DND-41 (cell line): ENCODE data around the gene EDC3.

Experiments
- ATAC-seq: fragments of 200-7000 bp; cut with Tn5 transposase; 3 replicates; pipeline ENCODE4 v1.9.1; 2021; ENCODE audit warnings: low read depth; ENCODE audit not compliant: insufficient read depth
- DNase-seq: peaks from one replicate; pipeline ENCODE4 v3.0.0-alpha.2; 2020
- H2AFZ ChIP-seq: 2 replicates; pipeline ENCODE4 v1.6.0; 2012; ENCODE audit warnings: low read depth, low read length
- H3K27ac ChIP-seq: 2 replicates; pipeline ENCODE4 v1.5.1; 2012; ENCODE audit warnings: low read length, inconsistent platforms
- H3K27me3 ChIP-seq: fragments of 200-600 bp; sonication (generic); 2 replicates; pipeline ENCODE4 v1.6.0; 2012; ENCODE audit warnings: low read length, mild to moderate bottlenecking, inconsistent platforms; ENCODE audit not compliant: insufficient read depth, poor library complexity
- H3K36me3 ChIP-seq: 2 replicates; pipeline ENCODE4 v1.5.1; 2012; ENCODE audit warnings: low read length, inconsistent platforms; ENCODE audit not compliant: insufficient read depth
- H3K4me1 ChIP-seq: 2 replicates; pipeline ENCODE4 v1.5.1; 2012; ENCODE audit warnings: mild to moderate bottlenecking, low read length; ENCODE audit not compliant: insufficient read depth
- H3K4me2 ChIP-seq: 2 replicates; pipeline ENCODE4 v1.6.0; 2012; ENCODE audit warnings: mild to moderate bottlenecking, moderate library complexity, low read length, inconsistent platforms; ENCODE audit not compliant: insufficient read depth
- H3K4me3 ChIP-seq, 2 experiments: fragments of 200-600 bp in 1 of 2; shearing (Covaris generic) in 1 of 2; 2 replicates each; pipeline ENCODE4 v1.5.1; 2012 to 2016; ENCODE audit warnings: inconsistent platforms in 2 of 2, low read length in 2 of 2, mild to moderate bottlenecking in 2 of 2, low read depth in 1 of 2, moderate library complexity in 1 of 2
- H3K79me2 ChIP-seq: 2 replicates; pipeline ENCODE4 v1.6.0; 2012; ENCODE audit warnings: low read length, inconsistent platforms; ENCODE audit not compliant: insufficient read depth
- H3K9ac ChIP-seq: 2 replicates; pipeline ENCODE4 v1.6.0; 2012; ENCODE audit warnings: low read depth, mild to moderate bottlenecking, inconsistent platforms, low read length, moderate library complexity
- H3K9me3 ChIP-seq: 2 replicates; pipeline ENCODE4 v1.5.1; 2012; ENCODE audit warnings: low read length, moderate library complexity, mild to moderate bottlenecking, inconsistent platforms; ENCODE audit not compliant: insufficient read depth, severe bottlenecking
- H4K20me1 ChIP-seq: 2 replicates; pipeline ENCODE4 v1.6.0; 2012; ENCODE audit warnings: low read length; ENCODE audit not compliant: insufficient read depth
- EZH2 ChIP-seq: IDR thresholded peaks from 3 replicates; pipeline ENCODE4 v1.6.1; 2012; ENCODE audit warnings: borderline replicate concordance, low read depth, mild to moderate bottlenecking, moderate library complexity, low read length, inconsistent platforms; ENCODE audit not compliant: severe bottlenecking
- TF ChIP-seq, protein P1 (sequence below): IDR thresholded peaks from 2 replicates; pipeline ENCODE4 v1.5.1; 2012; ENCODE audit warnings: borderline replicate concordance, low read length, moderate library complexity, mild to moderate bottlenecking; ENCODE audit not compliant: poor library complexity, severe bottlenecking; ENCODE audit errors: extremely low read depth

Gene EDC3

DNA sequence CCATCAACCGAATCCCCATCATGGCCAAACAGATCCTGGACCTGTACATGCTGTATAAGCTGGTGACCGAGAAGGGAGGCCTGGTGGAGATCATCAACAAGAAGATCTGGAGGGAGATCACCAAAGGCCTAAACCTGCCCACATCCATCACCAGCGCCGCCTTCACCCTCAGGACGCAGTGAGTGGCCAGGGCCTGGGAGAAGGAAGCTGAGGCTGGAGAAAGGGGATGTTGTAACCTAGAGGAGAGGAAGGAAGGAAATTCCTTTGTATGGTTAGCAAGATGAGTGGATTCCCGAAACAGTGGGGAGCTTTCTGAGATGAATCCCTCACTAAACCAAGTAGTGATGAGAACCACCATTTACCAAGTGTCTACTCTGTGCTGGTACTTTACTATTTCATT, 106.0 kb downstream of the EDC3 start:
- no peak for TF ChIP-seq EZH2
- H3K4me2 ChIP-seq = no peak overlapping the region
- no peaks in the 10 kb centered on the region; the same call in 1 of the 2 replicates for H4K20me1 ChIP-seq
- no peak overlapping the region for H3K27ac ChIP-seq
- H3K36me3 ChIP-seq = peaks cover 30% of the 10 kb centered on the region
- H3K27me3 ChIP-seq = no peaks in the 10 kb centered on the region
- no peaks in the 10 kb centered on the region for H3K4me1 ChIP-seq
- H3K79me2 ChIP-seq = no peaks in the 10 kb centered on the region
- DNase-seq (no peak), ATAC-seq (no peak)
- H3K9ac ChIP-seq = no peak overlapping the region
- H3K9me3 ChIP-seq = no peaks in the 10 kb centered on the region
- H2AFZ ChIP-seq = no peak overlapping the region
- H3K4me3 ChIP-seq = no peak overlapping the region

GRCh38 chr15:74585857-74586256, 110.0 kb downstream of the EDC3 start:
- no peak for TF ChIP-seq EZH2
- TF ChIP-seq, protein P1, sequence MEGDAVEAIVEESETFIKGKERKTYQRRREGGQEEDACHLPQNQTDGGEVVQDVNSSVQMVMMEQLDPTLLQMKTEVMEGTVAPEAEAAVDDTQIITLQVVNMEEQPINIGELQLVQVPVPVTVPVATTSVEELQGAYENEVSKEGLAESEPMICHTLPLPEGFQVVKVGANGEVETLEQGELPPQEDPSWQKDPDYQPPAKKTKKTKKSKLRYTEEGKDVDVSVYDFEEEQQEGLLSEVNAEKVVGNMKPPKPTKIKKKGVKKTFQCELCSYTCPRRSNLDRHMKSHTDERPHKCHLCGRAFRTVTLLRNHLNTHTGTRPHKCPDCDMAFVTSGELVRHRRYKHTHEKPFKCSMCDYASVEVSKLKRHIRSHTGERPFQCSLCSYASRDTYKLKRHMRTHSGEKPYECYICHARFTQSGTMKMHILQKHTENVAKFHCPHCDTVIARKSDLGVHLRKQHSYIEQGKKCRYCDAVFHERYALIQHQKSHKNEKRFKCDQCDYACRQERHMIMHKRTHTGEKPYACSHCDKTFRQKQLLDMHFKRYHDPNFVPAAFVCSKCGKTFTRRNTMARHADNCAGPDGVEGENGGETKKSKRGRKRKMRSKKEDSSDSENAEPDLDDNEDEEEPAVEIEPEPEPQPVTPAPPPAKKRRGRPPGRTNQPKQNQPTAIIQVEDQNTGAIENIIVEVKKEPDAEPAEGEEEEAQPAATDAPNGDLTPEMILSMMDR = no peak
- no peak overlapping the region for H2AFZ ChIP-seq
- no peaks in the 10 kb centered on the region for H3K9me3 ChIP-seq
- no peak for ATAC-seq
- no peak overlapping the region for H3K4me3 ChIP-seq
- no peaks in the 10 kb centered on the region for H3K4me1 ChIP-seq
- H3K79me2 ChIP-seq = no peaks in the 10 kb centered on the region
- peaks cover 14% of the 10 kb centered on the region for H3K36me3 ChIP-seq
- H3K4me2 ChIP-seq = no peak overlapping the region
- no peak for DNase-seq
- no peaks in the 10 kb centered on the region for H3K27me3 ChIP-seq
- no peaks in the 10 kb centered on the region; the same call in 1 of the 2 replicates for H4K20me1 ChIP-seq
- no peak overlapping the region for H3K9ac ChIP-seq
- no peak overlapping the region for H3K27ac ChIP-seq

- no peaks in the 10 kb centered on the region for H3K27me3 ChIP-seq
- H2AFZ ChIP-seq = no peak overlapping the region
- no peak overlapping the region for H3K27ac ChIP-seq
- H3K4me3 ChIP-seq = no peak overlapping the region
- H3K4me1 ChIP-seq = no peaks in the 10 kb centered on the region
- no peak overlapping the region for H3K4me2 ChIP-seq
- H3K36me3 ChIP-seq = peaks cover 10% of the 10 kb centered on the region
- no peak for TF ChIP-seq EZH2
- TF ChIP-seq, protein P1 = no peak
- H4K20me1 ChIP-seq = no peaks in the 10 kb centered on the region; the same call in 1 of the 2 replicates
- no peaks in the 10 kb centered on the region for H3K9me3 ChIP-seq
- no peaks in the 10 kb centered on the region for H3K79me2 ChIP-seq
- DNase-seq (no peak), ATAC-seq (no peak)
- no peak overlapping the region for H3K9ac ChIP-seq
These were observed 110.6 kb downstream of the EDC3 start for GRCh38 chr15:74585191-74585590.

DNA sequence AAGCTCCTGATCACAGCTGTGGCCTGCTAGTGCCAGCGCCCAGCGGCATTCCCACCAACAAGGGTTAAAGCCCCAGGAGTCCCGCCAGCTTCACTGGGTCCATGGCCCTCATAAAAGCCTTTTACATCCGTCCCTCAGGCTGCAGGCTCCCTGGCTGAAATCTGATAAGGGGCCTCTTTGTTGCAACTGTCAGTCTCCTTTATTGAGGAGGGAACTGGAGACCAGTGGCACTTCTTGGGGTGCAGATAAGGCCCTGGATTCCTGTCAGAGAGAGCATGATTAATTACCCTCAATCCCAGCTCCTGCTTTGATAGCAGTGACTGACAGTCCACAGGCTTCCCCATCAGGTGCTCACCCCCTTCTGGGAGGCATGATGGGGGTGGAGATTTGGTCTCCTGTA, 111.0 kb downstream of the EDC3 start:
- ATAC-seq = no peak
- Histone ChIP-seq H3K4me1 (no peaks in the 10 kb centered on the region), H3K4me3 (no peak overlapping the region), H4K20me1 (no peaks in the 10 kb centered on the region; the same call in 1 of the 2 replicates), H3K9ac (no peak overlapping the region), H3K4me2 (no peak overlapping the region), H3K79me2 (no peaks in the 10 kb centered on the region), H2AFZ (no peak overlapping the region), H3K27ac (no peak overlapping the region), H3K27me3 (no peaks in the 10 kb centered on the region), H3K36me3 (peaks cover 6% of the 10 kb centered on the region; the same call in 1 of the 2 replicates), H3K9me3 (no peaks in the 10 kb centered on the region)
- TF ChIP-seq, protein P1 = no peak
- no peak for TF ChIP-seq EZH2
- no peak for DNase-seq
